Stimulated activated CD8-positive, alpha-beta memory T cell treated with anti-CD3 and anti-CD28 coated beads, Interleukin-4, amount 100 ng/mL, for 4 hours (primary cell): ENCODE results near the gene SIDT2.

Source experiments
- DNase-seq, 2 donors: peaks; one replicate each; pipeline ENCODE4 v3.0.0-alpha.2; 2020; ENCODE audit warnings: low read depth in 2 of 2, low spot score in 1 of 2

Gene SIDT2

DNA sequence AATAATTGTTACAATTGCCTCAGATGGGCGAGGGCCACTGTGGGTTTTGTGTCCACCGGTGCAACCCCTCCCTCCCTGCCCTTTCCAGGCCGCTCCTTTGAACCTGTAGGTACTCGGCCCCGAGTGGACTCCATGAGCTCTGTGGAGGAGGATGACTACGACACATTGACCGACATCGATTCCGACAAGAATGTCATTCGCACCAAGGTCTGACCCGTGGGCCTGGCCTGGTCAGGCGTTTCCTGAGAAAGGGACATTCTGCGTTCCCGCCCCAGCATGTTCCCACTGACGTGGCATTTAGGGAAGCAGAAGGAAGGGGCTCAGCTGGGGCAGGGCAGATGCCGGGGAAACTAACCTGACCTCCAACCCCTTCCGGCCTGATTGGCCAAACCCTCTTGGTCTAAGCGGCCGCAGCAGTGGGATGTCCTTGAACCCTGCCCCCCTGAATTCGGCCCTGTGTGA lies 10.1 kb downstream of the SIDT2 start:
- DNase-seq: no peak

GRCh38 chr11:117189191-117189940 lies 10.8 kb downstream of the SIDT2 start:
- no peak for DNase-seq

DNA sequence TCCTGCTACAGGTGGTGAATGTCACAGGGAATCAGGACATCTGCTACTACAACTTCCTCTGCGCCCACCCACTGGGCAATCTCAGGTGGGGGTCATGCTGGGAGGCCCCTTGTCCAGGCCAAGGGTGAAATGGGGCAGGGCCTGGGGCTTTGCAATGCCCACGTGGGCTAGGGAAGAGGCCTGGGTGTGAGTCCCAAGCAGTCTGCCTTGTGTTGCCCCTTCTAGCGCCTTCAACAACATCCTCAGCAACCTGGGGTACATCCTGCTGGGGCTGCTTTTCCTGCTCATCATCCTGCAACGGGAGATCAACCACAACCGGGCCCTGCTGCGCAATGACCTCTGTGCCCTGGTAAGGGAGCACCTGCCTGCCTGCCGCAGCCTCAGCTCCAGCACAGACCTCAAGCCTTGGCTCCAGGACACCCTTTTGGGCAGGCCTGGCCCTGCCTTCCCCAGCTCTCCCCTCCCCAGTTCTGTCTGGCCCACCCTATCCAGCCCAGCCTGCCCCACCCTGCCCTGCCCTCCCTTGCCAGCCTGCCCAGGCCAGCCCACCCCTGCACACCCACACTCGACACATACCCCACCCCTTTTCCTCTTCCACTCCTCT lies 11.5 kb downstream of the SIDT2 start:
- DNase-seq: no peak

- no peak for DNase-seq
Measured at GRCh38 chr11:117191680-117192400, 13.3 kb downstream of the SIDT2 start.

DNA sequence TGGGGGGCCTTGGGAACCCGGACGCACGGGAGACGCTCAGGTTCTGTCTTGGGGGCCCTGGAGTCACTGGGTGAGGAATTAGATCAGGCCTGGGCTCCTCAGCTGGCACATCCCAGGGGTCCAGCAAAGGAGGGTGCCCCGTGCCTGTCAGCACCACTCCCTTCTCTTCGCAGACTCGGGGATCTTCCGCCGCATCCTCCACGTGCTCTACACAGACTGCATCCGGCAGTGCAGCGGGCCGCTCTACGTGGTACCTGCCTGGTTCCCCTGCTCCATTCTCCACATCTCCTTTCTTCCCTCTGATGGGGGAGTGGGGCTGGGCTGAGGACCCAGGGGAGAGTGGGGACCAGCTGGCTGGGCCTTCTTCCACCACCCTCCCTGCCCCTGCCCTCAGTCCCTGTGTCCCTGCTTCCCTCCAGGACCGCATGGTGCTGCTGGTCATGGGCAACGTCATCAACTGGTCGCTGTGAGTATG lies 13.9 kb downstream of the SIDT2 start:
- no peak for DNase-seq

DNA sequence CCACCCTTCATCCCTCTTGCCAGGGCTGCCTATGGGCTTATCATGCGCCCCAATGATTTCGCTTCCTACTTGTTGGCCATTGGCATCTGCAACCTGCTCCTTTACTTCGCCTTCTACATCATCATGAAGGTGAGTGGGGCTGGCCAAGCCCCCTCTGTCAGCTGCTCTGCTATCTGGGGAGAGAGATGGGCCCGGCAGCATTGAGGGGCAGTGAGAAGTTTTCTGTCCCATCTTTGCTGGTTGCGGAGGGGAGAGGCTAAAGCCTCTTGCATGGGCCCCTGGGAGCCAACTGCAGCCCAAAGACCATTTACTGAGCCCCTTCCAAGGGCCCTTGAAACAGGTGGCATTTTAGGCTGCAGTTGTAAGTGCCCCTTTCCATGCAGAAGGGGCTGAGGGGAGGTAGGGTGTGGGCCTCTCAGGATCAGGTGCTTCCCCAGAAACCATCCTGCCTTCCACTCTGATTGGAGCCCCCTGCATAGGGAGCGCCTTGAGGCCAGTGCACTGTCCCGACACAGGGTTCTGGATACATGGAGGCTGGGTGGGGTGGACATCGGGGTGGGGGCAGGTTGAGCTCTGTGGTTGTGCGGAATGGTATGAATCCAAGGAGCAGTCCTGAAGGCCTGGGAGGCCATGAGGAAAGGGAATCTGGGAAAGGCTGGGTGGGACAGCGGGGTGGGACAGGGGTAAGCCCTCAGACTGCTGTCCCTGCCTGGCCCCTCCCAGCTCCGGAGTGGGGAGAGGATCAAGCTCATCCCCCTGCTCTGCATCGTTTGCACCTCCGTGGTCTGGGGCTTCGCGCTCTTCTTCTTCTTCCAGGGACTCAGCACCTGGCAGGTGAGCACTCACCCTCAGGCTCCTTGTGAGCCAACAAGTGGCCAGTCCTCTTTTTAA lies 14.8 kb downstream of the SIDT2 start:
- no peak for DNase-seq

DNA sequence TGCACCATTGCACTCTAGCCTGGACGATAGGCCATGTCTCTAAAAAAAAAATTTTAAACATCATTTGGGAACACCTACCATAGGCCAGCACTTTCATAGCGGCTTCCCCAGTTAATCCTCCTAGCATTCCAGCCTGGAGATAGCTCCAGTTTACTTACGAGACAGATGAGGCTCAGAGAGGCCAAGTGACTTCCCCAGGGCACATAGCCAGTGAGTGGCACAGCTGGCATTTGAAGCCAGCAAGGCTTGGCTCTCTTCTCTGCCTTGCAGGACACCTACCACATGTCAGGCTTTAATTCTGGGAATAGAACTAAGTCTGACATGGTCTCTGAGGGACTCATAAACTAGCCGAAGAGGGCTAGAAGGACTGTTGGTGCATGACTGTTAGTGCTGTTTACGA lies 15.7 kb downstream of the SIDT2 start:
- DNase-seq: no peak

- DNase-seq: no peak
Measured at GRCh38 chr11:117195258-117195657, 16.7 kb downstream of the SIDT2 start.

GRCh38 chr11:117195761-117196160 lies 17.2 kb downstream of the SIDT2 start:
- no peak for DNase-seq

GRCh38 chr11:117197006-117197405 lies 18.5 kb downstream of the SIDT2 start:
- DNase-seq: no peak

GRCh38 chr11:117197516-117198456 lies 19.2 kb downstream of the SIDT2 start:
- no peak for DNase-seq

- no peak for DNase-seq
Measured at GRCh38 chr11:117198613-117199012, 20.1 kb downstream of the SIDT2 start.

GRCh38 chr11:117199053-117199915 lies 20.7 kb downstream of the SIDT2 start, which contains the start of gene TAGLN:
TSS of gene TAGLN (plus strand) at chr11:117199370. CDS start at chr11:117203014, 3,644 bp downstream.
- DNase-seq: no peak

DNA sequence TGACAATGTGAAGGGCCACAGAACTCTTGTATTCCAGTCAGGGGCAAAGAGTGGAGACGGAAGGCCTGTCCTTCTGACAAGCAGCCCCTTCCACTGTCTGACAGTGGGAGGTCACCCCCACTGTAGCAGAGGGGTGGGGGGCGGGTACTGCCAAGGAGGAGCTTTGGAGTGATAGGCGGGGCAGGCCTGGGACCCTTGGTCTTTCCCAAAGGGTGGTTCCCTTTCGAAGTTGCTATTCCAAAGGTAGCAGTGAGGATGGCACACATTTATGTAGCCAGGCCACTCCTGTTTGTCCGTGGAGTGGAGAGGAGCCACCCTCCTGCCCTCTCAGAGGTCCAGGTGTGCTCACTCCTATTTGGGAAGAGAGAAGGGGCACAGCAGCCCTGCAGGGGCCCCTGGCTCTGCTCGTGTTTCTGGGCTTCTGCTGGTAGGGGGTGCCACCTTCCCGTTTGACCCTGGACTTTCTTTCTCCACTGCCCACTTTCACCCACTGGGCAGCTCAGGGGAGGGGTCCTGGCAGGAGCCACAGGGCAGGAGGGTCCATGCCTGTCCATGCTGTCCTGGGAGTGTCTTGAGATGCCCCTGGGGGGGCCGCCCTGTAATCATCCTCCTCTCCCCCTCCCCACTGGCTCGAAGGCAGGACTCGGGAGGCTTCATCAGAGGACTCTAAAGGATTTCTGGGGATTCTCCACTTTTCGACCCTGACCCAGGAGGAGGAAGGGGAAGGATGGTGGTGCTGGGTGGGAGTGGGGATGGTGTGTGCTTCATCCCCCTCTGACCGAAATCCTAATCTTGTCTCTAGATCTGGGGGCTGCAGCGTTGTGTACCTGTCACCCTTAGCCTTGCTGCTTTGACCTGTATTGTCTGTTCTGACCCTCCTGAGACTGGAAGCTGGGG lies 21.6 kb downstream of the SIDT2 start:
- DNase-seq: no peak

GRCh38 chr11:117200813-117201657 lies 22.5 kb downstream of the SIDT2 start:
- DNase-seq: no peak

- no peak for DNase-seq
Measured at GRCh38 chr11:117201658-117202305, 23.2 kb downstream of the SIDT2 start.
